A549 (cell line): Measurements from ENCODE around the gene CD160.

Source experiments
- ATOH8 ChIP-seq: fragments of 250-450 bp; sonication (Bioruptor Pico); IDR thresholded peaks from 2 replicates; pipeline ENCODE4 v1.5.0; 2020; ENCODE audit warnings: low read depth, mild to moderate bottlenecking, moderate library complexity
- CEBPB ChIP-seq, 2 experiments: fragments of >200 bp in 1 of 2; sonication (Bioruptor Twin) in 1 of 2; formaldehyde crosslinking in 1 of 2; IDR thresholded peaks; 2 replicates each; pipeline ENCODE4 v1.6.1; 2012 to 2016
- CHD2 ChIP-seq: fragments of 150-350 bp; IDR thresholded peaks from 2 replicates; pipeline ENCODE4 v1.6.1; 2014; ENCODE audit warnings: low read length; ENCODE audit not compliant: partially characterized antibody
- CTCF ChIP-seq: fragments of >200 bp; sonication (Bioruptor Twin); formaldehyde crosslinking; IDR thresholded peaks from 3 replicates; pipeline ENCODE4 v1.5.1; 2016
- MAX ChIP-seq: IDR thresholded peaks from 2 replicates; pipeline ENCODE4 v1.6.1; 2012
- MYC ChIP-seq: IDR thresholded peaks from 2 replicates; pipeline ENCODE4 v1.6.1; 2012; ENCODE audit warnings: mild to moderate bottlenecking, inconsistent platforms, low read length, improper control_type of control experiment, borderline replicate concordance
- POLR2AphosphoS2 ChIP-seq: conservative IDR thresholded peaks from 2 replicates; pipeline ENCODE4 v1.6.1; 2012; ENCODE audit warnings: low read length, improper control_type of control experiment, inconsistent platforms

DNA sequence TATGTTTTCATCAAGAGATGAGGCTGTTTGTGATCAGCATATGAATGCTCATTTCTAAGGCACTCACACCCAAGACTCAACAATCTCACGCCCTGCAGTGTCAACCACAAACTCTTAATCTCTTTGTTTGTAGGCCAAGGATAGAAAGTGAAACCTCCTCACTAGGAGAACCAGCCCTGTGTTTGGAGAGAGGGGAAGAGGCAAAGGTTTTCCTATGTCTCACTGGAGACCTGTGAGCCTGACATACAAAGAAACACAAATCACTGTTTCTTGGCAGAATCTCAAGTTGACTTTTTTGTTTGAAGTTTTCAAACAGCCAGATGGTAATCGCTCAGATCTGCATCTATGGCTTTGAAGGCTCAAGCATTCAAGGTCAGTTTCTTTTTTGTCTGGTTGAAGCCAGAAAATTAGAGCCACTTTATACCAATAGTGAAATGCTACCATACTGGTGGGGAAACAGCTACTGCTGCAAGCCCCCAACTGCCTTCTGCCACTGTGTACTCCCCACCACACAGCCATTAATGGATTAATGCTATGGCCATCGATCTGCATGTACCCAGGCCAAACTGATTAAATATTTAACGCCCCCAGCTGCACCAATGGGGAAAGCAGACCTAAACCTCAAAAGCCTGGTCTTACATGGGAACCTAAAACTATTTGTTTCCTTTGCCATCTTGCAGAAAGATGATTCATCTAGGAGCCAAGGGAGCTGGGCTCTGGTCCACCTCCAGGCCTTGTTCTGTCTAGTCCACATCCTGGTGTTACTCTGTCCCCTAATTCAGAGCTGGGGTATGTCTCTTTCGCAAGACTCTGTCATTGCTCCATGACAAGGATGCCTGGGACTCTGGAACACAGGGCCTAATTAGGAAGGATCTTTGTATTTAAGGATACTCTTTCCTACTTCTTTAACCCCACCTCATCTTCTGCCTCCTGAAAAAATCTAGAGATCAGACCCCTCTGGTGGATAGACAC, 28.4 kb upstream of the CD160 start:
- TF ChIP-seq CEBPB (IDR thresholded peaks at IDR 0.05) (peak; percentile 9 to 67; a peak in 3 of 4 replicates), CTCF (no peak), CHD2 (no peak), ATOH8 (CRISPR knock-in tag) (no peak), MAX (no peak), POLR2AphosphoS2 (no peak), MYC (no peak)
